Measurements from ENCODE around the gene CALM3.
A peak's percentile ranks its signal among the peaks of the same experiment; 100 is the strongest.
"Not testable (repeated sequence)": the region's sequence is repeated elsewhere in the genome, so short reads cannot be mapped to it uniquely, and the experiment has no call there.

CALM3 gene

GRCh38 chr19:46620267-46620666 lies 19.1 kb downstream of the CALM3 start:
- Mint-ChIP-seq H3K27ac (peak overlapping the region; percentile 88), H3K4me3 (no peak overlapping the region), H3K9me3 (no peaks in the 10 kb centered on the region), H3K27me3 (no peaks in the 10 kb centered on the region), H3K36me3 (no peaks in the 10 kb centered on the region), H3K4me1 (peaks cover 72% of the 10 kb centered on the region)

GRCh38 chr19:46620716-46621115 lies 19.6 kb downstream of the CALM3 start:
- Mint-ChIP-seq H3K27me3 (no peaks in the 10 kb centered on the region), H3K36me3 (no peaks in the 10 kb centered on the region), H3K9me3 (no peaks in the 10 kb centered on the region), H3K4me3 (no peak overlapping the region), H3K4me1 (peaks cover 73% of the 10 kb centered on the region), H3K27ac (no peak overlapping the region)

GRCh38 chr19:46621191-46622117 lies 20.3 kb downstream of the CALM3 start:
- H3K27me3 Mint-ChIP-seq = no peaks in the 10 kb centered on the region
- peak overlapping the region; percentile 36 for H3K4me3 Mint-ChIP-seq
- H3K36me3 Mint-ChIP-seq = no peaks in the 10 kb centered on the region
- no peaks in the 10 kb centered on the region for H3K9me3 Mint-ChIP-seq
- peak overlapping the region; percentile 88 for H3K27ac Mint-ChIP-seq
- peaks cover 66% of the 10 kb centered on the region for H3K4me1 Mint-ChIP-seq

- Mint-ChIP-seq H3K36me3 (no peaks in the 10 kb centered on the region), H3K27me3 (no peaks in the 10 kb centered on the region), H3K27ac (peak overlapping the region; percentile 46), H3K4me1 (peaks cover 59% of the 10 kb centered on the region), H3K4me3 (peak overlapping the region; percentile 3), H3K9me3 (no peaks in the 10 kb centered on the region)
These were observed 21.0 kb downstream of the CALM3 start for GRCh38 chr19:46622118-46622446.

- Mint-ChIP-seq H3K4me3 (peak overlapping the region; percentile 53), H3K36me3 (no peaks in the 10 kb centered on the region), H3K27me3 (no peaks in the 10 kb centered on the region), H3K27ac (no peak overlapping the region), H3K4me1 (peaks cover 57% of the 10 kb centered on the region), H3K9me3 (no peaks in the 10 kb centered on the region)
These were observed 22.9 kb downstream of the CALM3 start for GRCh38 chr19:46623915-46624502.

- Mint-ChIP-seq H3K9me3 (no peaks in the 10 kb centered on the region), H3K4me3 (peak within 1 kb of the TSS; percentile 66), H3K4me1 (peaks cover 49% of the 10 kb centered on the region), H3K27ac (peak within 1 kb of the TSS; percentile 93), H3K36me3 (no peaks in the 10 kb centered on the region), H3K27me3 (no peaks in the 10 kb centered on the region)
These were observed 24.0 kb downstream of the CALM3 start, which contains the start of gene PTGIR for GRCh38 chr19:46624958-46625661. TSS of gene PTGIR (minus strand) at chr19:46625089. CDS start at chr19:46624225, 864 bp downstream.

GRCh38 chr19:46625731-46626130 lies 24.6 kb downstream of the CALM3 start:
- no peaks in the 10 kb centered on the region for H3K27me3 Mint-ChIP-seq
- no peaks in the 10 kb centered on the region for H3K9me3 Mint-ChIP-seq
- no peak overlapping the region for H3K4me3 Mint-ChIP-seq

GRCh38 chr19:46626446-46626845 lies 25.3 kb downstream of the CALM3 start:
- H3K36me3 Mint-ChIP-seq = no peaks in the 10 kb centered on the region
- H3K27ac Mint-ChIP-seq = no peak overlapping the region
- H3K4me1 Mint-ChIP-seq = peaks cover 37% of the 10 kb centered on the region

More at GRCh38 chr19:46625731-46626130, 24.6 kb downstream of the CALM3 start:
- Mint-ChIP-seq H3K4me1 (peaks cover 43% of the 10 kb centered on the region), H3K36me3 (no peaks in the 10 kb centered on the region), H3K27ac (no peak overlapping the region)

GRCh38 chr19:46628970-46629369 lies 27.8 kb downstream of the CALM3 start:
- not testable (repeated sequence) for H3K36me3 Mint-ChIP-seq, H3K4me3 Mint-ChIP-seq, H3K27me3 Mint-ChIP-seq, H3K9me3 Mint-ChIP-seq
- H3K27ac Mint-ChIP-seq = peak overlapping the region; percentile 30
- H3K4me1 Mint-ChIP-seq = peaks cover 37% of the 10 kb centered on the region

More at GRCh38 chr19:46626446-46626845, 25.3 kb downstream of the CALM3 start:
- Mint-ChIP-seq H3K27me3 (no peaks in the 10 kb centered on the region), H3K9me3 (no peaks in the 10 kb centered on the region), H3K4me3 (no peak overlapping the region)

GRCh38 chr19:46629546-46630025 lies 28.5 kb downstream of the CALM3 start:
- Mint-ChIP-seq H3K4me3 (no peak overlapping the region), H3K9me3 (no peaks in the 10 kb centered on the region), H3K4me1 (peaks cover 31% of the 10 kb centered on the region), H3K27me3 (no peaks in the 10 kb centered on the region), H3K27ac (peak overlapping the region; percentile 70), H3K36me3 (no peaks in the 10 kb centered on the region)

- Mint-ChIP-seq H3K27me3 (no peaks in the 10 kb centered on the region), H3K4me1 (peaks cover 26% of the 10 kb centered on the region), H3K36me3 (no peaks in the 10 kb centered on the region), H3K4me3 (no peak overlapping the region), H3K27ac (no peak overlapping the region), H3K9me3 (no peaks in the 10 kb centered on the region)
These were observed 29.6 kb downstream of the CALM3 start for GRCh38 chr19:46630586-46631205.

- no peak overlapping the region for H3K4me3 Mint-ChIP-seq
- H3K27ac Mint-ChIP-seq = no peak overlapping the region
- no peaks in the 10 kb centered on the region for H3K27me3 Mint-ChIP-seq
- H3K9me3 Mint-ChIP-seq = no peaks in the 10 kb centered on the region
- H3K36me3 Mint-ChIP-seq = no peaks in the 10 kb centered on the region
- peaks cover 26% of the 10 kb centered on the region for H3K4me1 Mint-ChIP-seq
These were observed 30.4 kb downstream of the CALM3 start for GRCh38 chr19:46631481-46631880.

- Mint-ChIP-seq H3K9me3 (no peaks in the 10 kb centered on the region), H3K27me3 (no peaks in the 10 kb centered on the region), H3K36me3 (no peaks in the 10 kb centered on the region), H3K4me1 (peaks cover 20% of the 10 kb centered on the region), H3K4me3 (peak overlapping the region; percentile 72), H3K27ac (no peak overlapping the region)
These were observed 32.0 kb downstream of the CALM3 start for GRCh38 chr19:46633130-46633529.

GRCh38 chr19:46634045-46634655 lies 33.0 kb downstream of the CALM3 start:
- Mint-ChIP-seq H3K4me1 (peaks cover 15% of the 10 kb centered on the region), H3K9me3 (no peaks in the 10 kb centered on the region), H3K27me3 (no peaks in the 10 kb centered on the region), H3K27ac (no peak overlapping the region), H3K36me3 (no peaks in the 10 kb centered on the region), H3K4me3 (peak overlapping the region; percentile 72)

- H3K36me3 Mint-ChIP-seq = no peaks in the 10 kb centered on the region
- no peaks in the 10 kb centered on the region for H3K9me3 Mint-ChIP-seq
- H3K27ac Mint-ChIP-seq = no peak overlapping the region
- no peaks in the 10 kb centered on the region for H3K27me3 Mint-ChIP-seq
- peak overlapping the region; percentile 19 for H3K4me3 Mint-ChIP-seq
- peaks cover 14% of the 10 kb centered on the region for H3K4me1 Mint-ChIP-seq
These were observed 33.6 kb downstream of the CALM3 start for GRCh38 chr19:46634656-46635218.
